ENCODE measurements around the gene MEG3.

GRCh38 chr14:100882991-100883788 lies 57.3 kb downstream of the MEG3 start:
- TF ChIP-seq CTCF (IDR thresholded peaks at IDR 0.05): no peak
- TF ChIP-seq POLR2A (IDR thresholded peaks at IDR 0.05): no peak

Data from adrenal gland (tissue), 5 donors.